H9 (cell line): ENCODE results near the gene LPCAT2. TPM values are rescaled to one million over a fixed set of nuclear protein-coding genes. Genes with fewer than 3 reads are reported as not detected.

Experiments used
- DNase-seq: peaks from one replicate; pipeline ENCODE4 v3.0.0-alpha.2; 2017
- H2AFZ ChIP-seq: one replicate; pipeline ENCODE4 v1.6.1; 2013; ENCODE audit warnings: mild to moderate bottlenecking, low read length, control low read depth, moderate library complexity
- H2AK5ac ChIP-seq: 2 replicates; pipeline ENCODE4 v1.6.1; 2013; ENCODE audit warnings: low read length, control low read depth, mixed read lengths; ENCODE audit not compliant: insufficient read length
- H2BK120ac ChIP-seq: one replicate; pipeline ENCODE4 v1.6.1; 2013; ENCODE audit warnings: low read depth, mild to moderate bottlenecking, low read length, control low read depth, inconsistent platforms; ENCODE audit not compliant: poor library complexity, severe bottlenecking
- H2BK12ac ChIP-seq: 2 replicates; pipeline ENCODE4 v1.6.1; 2013; ENCODE audit warnings: low read length, control low read depth, mixed read lengths, low read depth; ENCODE audit not compliant: insufficient read length
- H2BK15ac ChIP-seq: 2 replicates; pipeline ENCODE4 v1.6.1; 2013; ENCODE audit warnings: low read depth, low read length, control low read depth
- H2BK20ac ChIP-seq: one replicate; pipeline ENCODE4 v1.6.1; 2013; ENCODE audit warnings: low read depth, mild to moderate bottlenecking, low read length, control low read depth, inconsistent platforms; ENCODE audit not compliant: poor library complexity, severe bottlenecking
- H2BK5ac ChIP-seq: 2 replicates; pipeline ENCODE4 v1.6.1; 2013; ENCODE audit warnings: low read length, control low read depth, mixed read lengths; ENCODE audit not compliant: insufficient read length
- H3K14ac ChIP-seq: 2 replicates; pipeline ENCODE4 v1.6.1; 2013; ENCODE audit warnings: low read length, control low read depth; ENCODE audit not compliant: insufficient read depth
- H3K18ac ChIP-seq: 2 replicates; pipeline ENCODE4 v1.6.1; 2013; ENCODE audit warnings: low read depth, mild to moderate bottlenecking, mixed read lengths, low read length, control low read depth; ENCODE audit not compliant: insufficient read length
- H3K23ac ChIP-seq: 2 replicates; pipeline ENCODE4 v1.6.1; 2013; ENCODE audit warnings: low read length, control low read depth, mixed read lengths, low read depth; ENCODE audit not compliant: insufficient read length
- H3K23me2 ChIP-seq: 2 replicates; pipeline ENCODE4 v1.6.1; 2013; ENCODE audit warnings: low read depth, mild to moderate bottlenecking, mixed read lengths, low read length, control low read depth; ENCODE audit not compliant: insufficient read length, poor library complexity, severe bottlenecking
- H3K27ac ChIP-seq: 2 replicates; pipeline ENCODE4 v1.5.1; 2013; ENCODE audit warnings: low read length, control low read depth, mixed read lengths, low read depth; ENCODE audit not compliant: insufficient read length
- H3K27me3 ChIP-seq: 2 replicates; pipeline ENCODE4 v1.6.1; 2013; ENCODE audit warnings: low read length, control low read depth, inconsistent platforms; ENCODE audit not compliant: insufficient read depth
- H3K4ac ChIP-seq: 2 replicates; pipeline ENCODE4 v1.6.1; 2013; ENCODE audit warnings: low read depth, mild to moderate bottlenecking, control low read depth, inconsistent platforms, low read length, moderate library complexity
- H3K4me1 ChIP-seq: 2 replicates; pipeline ENCODE4 v1.6.1; 2013; ENCODE audit warnings: low read length, control low read depth, inconsistent platforms; ENCODE audit not compliant: insufficient read depth
- H3K4me2 ChIP-seq: 2 replicates; pipeline ENCODE4 v1.6.1; 2013; ENCODE audit warnings: low read length, control low read depth, mixed read lengths; ENCODE audit not compliant: insufficient read length, insufficient read depth
- H3K56ac ChIP-seq: 2 replicates; pipeline ENCODE4 v1.6.1; 2013; ENCODE audit warnings: low read depth, mild to moderate bottlenecking, mixed read lengths, low read length, control low read depth; ENCODE audit not compliant: insufficient read length
- H3K79me1 ChIP-seq: 2 replicates; pipeline ENCODE4 v1.6.1; 2013; ENCODE audit warnings: low read depth, mild to moderate bottlenecking, moderate library complexity, low read length, control low read depth, inconsistent platforms; ENCODE audit not compliant: insufficient read depth, poor library complexity, severe bottlenecking
- H3K79me2 ChIP-seq: 2 replicates; pipeline ENCODE4 v1.6.1; 2013; ENCODE audit warnings: low read length, control low read depth, inconsistent platforms; ENCODE audit not compliant: insufficient read depth
- H3K9ac ChIP-seq: 2 replicates; pipeline ENCODE4 v1.6.1; 2013; ENCODE audit warnings: low read length, control low read depth, mixed read lengths; ENCODE audit not compliant: insufficient read length; ENCODE audit errors: extremely low read depth
- H3K9me3 ChIP-seq: one replicate; pipeline ENCODE4 v1.6.1; 2013; ENCODE audit warnings: low read depth, low read length, inconsistent platforms; ENCODE audit not compliant: control insufficient read depth
- H3T11ph ChIP-seq: one replicate; pipeline ENCODE4 v1.6.1; 2013; ENCODE audit warnings: mild to moderate bottlenecking, low read length, control low read depth, inconsistent platforms
- H4K20me1 ChIP-seq: one replicate; pipeline ENCODE4 v1.6.1; 2013; ENCODE audit not compliant: control insufficient read depth, insufficient read length, insufficient read depth
- H4K5ac ChIP-seq: 2 replicates; pipeline ENCODE4 v1.6.1; 2013; ENCODE audit warnings: low read depth, mild to moderate bottlenecking, mixed read lengths, low read length, control low read depth; ENCODE audit not compliant: insufficient read length
- H4K8ac ChIP-seq: replicated peaks from 2 replicates; pipeline ENCODE4 v1.6.1; 2013; ENCODE audit warnings: low read length, control low read depth, mixed read lengths, low read depth; ENCODE audit not compliant: insufficient read length
- H4K91ac ChIP-seq: 2 replicates; pipeline ENCODE4 v1.6.1; 2013; ENCODE audit warnings: low read depth, mild to moderate bottlenecking, moderate library complexity, mixed read lengths, low read length, control low read depth; ENCODE audit not compliant: insufficient read length
- H3K27ac Mint-ChIP-seq, 3 experiments: 2 replicates in 2 of 3; 3 replicates in 1 of 3; pipeline ENCODE4 v1.8.0; 2020 to 2021; ENCODE audit warnings: mixed read lengths in 3 of 3, mild to moderate bottlenecking in 1 of 3, moderate library complexity in 1 of 3
- H3K27me3 Mint-ChIP-seq: 2 replicates; pipeline ENCODE4 v1.8.0; 2021; ENCODE audit warnings: low read depth, mild to moderate bottlenecking, moderate library complexity, mixed read lengths
- H3K36me3 Mint-ChIP-seq, 3 experiments: 2 replicates in 2 of 3; 3 replicates in 1 of 3; pipeline ENCODE4 v1.8.0; 2020 to 2021; ENCODE audit warnings: low read depth in 3 of 3, mixed read lengths in 3 of 3; ENCODE audit not compliant: insufficient read depth in 1 of 3
- H3K4me1 Mint-ChIP-seq, 2 experiments: 2 replicates each; pipeline ENCODE4 v1.8.0; 2020; ENCODE audit warnings: mixed read lengths in 2 of 2
- H3K4me3 Mint-ChIP-seq, 2 experiments: 2 replicates in 1 of 2; 3 replicates in 1 of 2; pipeline ENCODE4 v1.8.0; 2020 to 2021; ENCODE audit warnings: mild to moderate bottlenecking in 2 of 2, mixed read lengths in 2 of 2, moderate library complexity in 1 of 2
- H3K9me3 Mint-ChIP-seq, 2 experiments: 2 replicates in 1 of 2; 3 replicates in 1 of 2; pipeline ENCODE4 v1.8.0; 2020; ENCODE audit warnings: mild to moderate bottlenecking in 2 of 2, mixed read lengths in 2 of 2, moderate library complexity in 1 of 2
- WGBS: extraction: QIAGEN DNeasy Blood & Tissue Kit; methylation state at CpG from one replicate; pipeline ENCODE4 v1.1.7; 2013; ENCODE audit warnings: missing lambda C conversion rate, low lambda C conversion rate, mixed read lengths; ENCODE audit not compliant: insufficient read length; ENCODE audit errors: extremely low coverage; 5-methylcytosine and 5-hydroxymethylcytosine counted together
- total RNA-seq: library from RNA; stranded (reverse); gene quantifications from 2 replicates; pipeline ENCODE4 v1.2.1, GENCODE V29; 2021
- TF ChIP-seq, protein P1 (sequence below): fragments of 200-600 bp; sonication (generic); conservative IDR thresholded peaks from 3 replicates; pipeline ENCODE4 v1.8.0; 2021; ENCODE audit warnings: antibody characterized with exemption, mild to moderate bottlenecking

The LPCAT2 gene
- total RNA-seq, 1 experiment from 2014 or later = 2.8 TPM

DNA sequence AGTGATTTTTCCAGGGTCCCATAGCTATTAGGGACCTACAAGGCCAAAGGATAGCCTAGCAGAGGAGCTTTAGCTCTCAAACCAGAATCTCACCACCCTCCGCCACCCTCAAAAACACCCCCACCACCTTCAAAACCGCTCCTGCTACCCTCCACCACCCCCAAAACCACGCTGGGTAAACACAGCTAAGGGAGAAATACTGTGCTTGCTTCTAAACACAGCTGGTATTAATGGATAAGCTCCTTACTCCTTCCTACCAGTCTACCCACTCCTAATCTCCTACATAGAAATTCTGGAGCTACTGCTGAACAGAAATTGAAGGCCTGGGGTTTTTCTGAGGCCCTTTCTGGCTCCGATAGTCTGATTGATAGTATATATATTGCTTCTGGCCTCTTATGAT is 2.2 kb upstream of the LPCAT2 start:
- WGBS = no CpG with 5 or more reads among the region's 4 CpGs
- Histone ChIP-seq H2BK20ac (no peak overlapping the region), H4K91ac (no peak overlapping the region), H3K9ac (no peak overlapping the region), H4K5ac (no peak overlapping the region), H3K27ac (no peak overlapping the region), H3K79me2 (no peaks in the 10 kb centered on the region), H3K4me1 (peaks cover 3% of the 10 kb centered on the region; the same call in 1 of the 2 replicates), H2BK12ac (no peak overlapping the region), H3K4me2 (no peak overlapping the region), H2BK5ac (no peak overlapping the region), H3T11ph (no peak overlapping the region), H4K8ac (no peak overlapping the region), H3K23me2 (peaks cover 10% of the 10 kb centered on the region), H3K14ac (no peak overlapping the region), H3K79me1 (no peaks in the 10 kb centered on the region), H4K20me1 (no peaks in the 10 kb centered on the region), H3K9me3 (no peaks in the 10 kb centered on the region), H3K4ac (no peak overlapping the region), H2BK15ac (no peak overlapping the region), H3K56ac (no peak overlapping the region), H2BK120ac (no peak overlapping the region), H2AFZ (no peak overlapping the region), H3K23ac (no peak overlapping the region), H3K27me3 (no peaks in the 10 kb centered on the region), H2AK5ac (no peak overlapping the region), H3K18ac (no peak overlapping the region)
- no peak for DNase-seq
- TF ChIP-seq, protein P1, sequence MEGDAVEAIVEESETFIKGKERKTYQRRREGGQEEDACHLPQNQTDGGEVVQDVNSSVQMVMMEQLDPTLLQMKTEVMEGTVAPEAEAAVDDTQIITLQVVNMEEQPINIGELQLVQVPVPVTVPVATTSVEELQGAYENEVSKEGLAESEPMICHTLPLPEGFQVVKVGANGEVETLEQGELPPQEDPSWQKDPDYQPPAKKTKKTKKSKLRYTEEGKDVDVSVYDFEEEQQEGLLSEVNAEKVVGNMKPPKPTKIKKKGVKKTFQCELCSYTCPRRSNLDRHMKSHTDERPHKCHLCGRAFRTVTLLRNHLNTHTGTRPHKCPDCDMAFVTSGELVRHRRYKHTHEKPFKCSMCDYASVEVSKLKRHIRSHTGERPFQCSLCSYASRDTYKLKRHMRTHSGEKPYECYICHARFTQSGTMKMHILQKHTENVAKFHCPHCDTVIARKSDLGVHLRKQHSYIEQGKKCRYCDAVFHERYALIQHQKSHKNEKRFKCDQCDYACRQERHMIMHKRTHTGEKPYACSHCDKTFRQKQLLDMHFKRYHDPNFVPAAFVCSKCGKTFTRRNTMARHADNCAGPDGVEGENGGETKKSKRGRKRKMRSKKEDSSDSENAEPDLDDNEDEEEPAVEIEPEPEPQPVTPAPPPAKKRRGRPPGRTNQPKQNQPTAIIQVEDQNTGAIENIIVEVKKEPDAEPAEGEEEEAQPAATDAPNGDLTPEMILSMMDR = no peak
- Mint-ChIP-seq H3K4me1 (peaks cover 14 to 22% of the 10 kb centered on the region in 2 experiments), H3K36me3 (peaks cover 3 to 9% (median 6%) of the 10 kb centered on the region in 3 experiments), H3K4me3 (no peak overlapping the region; a peak in 1 of 5 replicates), H3K9me3 (peaks cover 1 to 5% of the 10 kb centered on the region in 2 experiments), H3K27ac (no peak overlapping the region; a peak in 1 of 7 replicates), H3K27me3 (peaks cover 9% of the 10 kb centered on the region)
